ENCODE measurements around the gene SYT3. TPM values are rescaled to one million over a fixed set of nuclear protein-coding genes. Genes with fewer than 3 reads are reported as not detected.

The SYT3 gene
- total RNA-seq, 1 donor = not detected

DNA sequence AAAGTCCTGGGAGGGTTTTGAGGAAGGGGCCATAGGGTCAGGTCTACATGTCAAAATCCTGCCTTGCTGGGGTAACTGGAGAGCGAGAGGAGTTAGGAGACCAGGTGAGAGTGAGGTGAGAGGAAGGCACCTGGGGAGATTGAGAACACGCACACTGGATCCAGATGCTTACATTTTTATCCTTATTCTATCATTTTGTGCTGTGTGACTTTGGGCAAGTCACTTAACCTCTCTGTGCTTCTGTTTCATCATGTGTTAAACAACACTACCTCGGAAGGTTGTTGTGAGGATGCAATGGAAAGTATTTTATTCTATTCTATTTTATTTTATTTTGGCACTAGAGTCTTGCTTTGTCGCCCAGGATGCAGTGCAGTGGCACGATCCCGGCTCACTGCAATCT lies 13.0 kb upstream of the SYT3 start:
- Histone ChIP-seq H3K27me3 (ENCODE audit: insufficient read depth, low read length) (peaks cover 5% of the 10 kb centered on the region), H3K9me3 (ENCODE audit: low read depth, low read length) (no peaks in the 10 kb centered on the region), H3K4me1 (ENCODE audit: insufficient read depth, low read length) (no peaks in the 10 kb centered on the region), H3K4me3 (ENCODE audit: low read length) (no peak overlapping the region)

DNA sequence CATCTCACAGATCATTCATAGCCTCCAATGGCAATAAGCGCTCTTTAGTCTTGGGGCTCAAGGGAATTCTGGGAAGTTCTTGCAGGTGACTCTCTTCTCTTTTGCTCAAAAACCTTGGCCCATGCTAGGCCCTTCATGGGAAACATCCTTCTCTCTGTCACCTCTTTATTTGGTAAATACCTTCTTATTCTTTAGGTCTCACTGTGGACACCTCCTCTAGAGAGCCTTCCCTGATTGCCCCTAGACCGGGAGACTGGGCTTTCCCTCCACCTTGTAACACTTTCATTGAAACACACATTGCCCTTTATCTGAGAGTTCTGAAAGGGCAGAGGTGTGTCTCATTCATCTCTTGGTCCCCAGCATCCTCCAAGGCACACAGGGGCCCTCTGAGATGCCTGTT lies 11.5 kb upstream of the SYT3 start:
- Histone ChIP-seq H3K9me3 (ENCODE audit: low read depth, low read length) (no peaks in the 10 kb centered on the region), H3K4me1 (ENCODE audit: insufficient read depth, low read length) (no peaks in the 10 kb centered on the region), H3K27me3 (ENCODE audit: insufficient read depth, low read length) (peaks cover 4% of the 10 kb centered on the region), H3K4me3 (ENCODE audit: low read length) (no peak overlapping the region)

DNA sequence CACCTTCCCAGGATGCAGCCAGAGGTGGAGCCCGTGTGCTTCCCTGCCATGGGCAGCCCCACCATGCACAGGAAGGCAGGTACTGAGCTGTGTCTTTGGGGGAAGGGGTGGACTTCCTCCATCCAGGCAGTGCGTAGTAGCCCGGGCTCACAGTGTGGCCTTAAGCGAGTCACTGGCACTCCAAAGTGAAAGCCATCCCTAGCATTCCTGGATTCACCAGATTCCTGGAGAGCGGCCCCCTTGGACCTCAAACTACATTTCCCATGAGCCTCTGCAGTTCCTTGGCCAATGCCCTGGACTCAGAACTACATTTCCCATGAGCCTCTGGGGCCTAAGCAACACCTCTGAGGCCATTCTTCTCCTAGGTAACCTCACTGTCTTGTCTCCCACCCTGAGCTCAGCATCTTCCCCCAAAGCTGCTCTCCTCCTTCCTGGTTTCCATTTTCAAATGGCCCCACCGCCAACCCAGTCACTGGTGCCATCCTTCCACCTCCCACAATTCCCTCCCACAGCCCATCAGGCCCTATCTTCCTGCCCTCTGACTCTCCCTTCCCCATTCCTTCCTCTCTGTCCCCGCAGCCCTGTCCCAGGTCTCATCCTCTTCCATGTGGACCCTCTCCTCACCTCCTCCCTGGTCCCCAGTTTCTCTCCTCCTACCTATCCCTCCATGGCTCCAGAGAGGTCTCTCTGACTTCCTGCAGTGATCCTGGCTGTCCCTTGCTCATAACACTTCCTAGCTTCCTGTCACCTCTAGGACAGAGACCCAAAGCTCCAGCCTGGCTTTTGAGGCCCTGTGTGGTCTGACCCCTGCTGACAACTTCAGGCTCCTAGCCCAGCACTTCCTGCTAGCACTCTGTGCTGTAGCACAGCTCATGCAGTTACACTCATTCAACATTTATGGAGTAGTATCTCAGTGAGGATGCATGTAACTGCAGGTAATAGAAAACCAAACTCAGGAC lies 10.0 kb upstream of the SYT3 start, which contains the start of gene C19orf81:
Gene C19orf81 (plus strand): TSS at position 13 of the 959 bp plus-strand sequence. CDS start 0 bp downstream, at position 13.
- Histone ChIP-seq H3K4me1 (ENCODE audit: insufficient read depth, low read length) (no peaks in the 10 kb centered on the region), H3K27me3 (ENCODE audit: insufficient read depth, low read length) (peaks cover 2% of the 10 kb centered on the region), H3K9me3 (ENCODE audit: low read depth, low read length) (no peaks in the 10 kb centered on the region), H3K4me3 (ENCODE audit: low read length) (no peak within 1 kb of the TSS)

DNA sequence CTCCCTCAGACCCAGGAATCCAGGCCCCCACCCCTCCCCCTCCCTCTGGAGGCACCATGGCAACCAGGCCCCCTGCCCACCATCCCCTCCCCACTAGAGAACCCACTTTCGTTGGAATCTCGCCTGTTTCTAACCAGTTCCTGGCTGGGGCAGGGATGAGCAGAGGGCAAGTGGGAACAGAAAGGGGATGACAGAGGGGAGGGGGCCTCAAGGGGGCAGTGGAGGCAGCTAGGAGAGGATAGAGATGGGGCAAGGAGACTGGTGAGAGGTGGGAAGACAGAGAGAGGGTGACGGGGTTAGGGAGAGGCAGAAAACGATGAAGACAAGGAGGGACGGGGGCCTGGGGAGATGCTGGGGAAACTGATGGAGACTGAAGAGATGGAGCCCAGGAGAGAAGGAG lies 9.0 kb upstream of the SYT3 start:
- H3K27me3 ChIP-seq (ENCODE audit: insufficient read depth, low read length) = peaks cover 2% of the 10 kb centered on the region
- H3K9me3 ChIP-seq (ENCODE audit: low read depth, low read length) = no peaks in the 10 kb centered on the region
- H3K4me1 ChIP-seq (ENCODE audit: insufficient read depth, low read length) = no peaks in the 10 kb centered on the region
- H3K4me3 ChIP-seq (ENCODE audit: low read length) = no peak overlapping the region

DNA sequence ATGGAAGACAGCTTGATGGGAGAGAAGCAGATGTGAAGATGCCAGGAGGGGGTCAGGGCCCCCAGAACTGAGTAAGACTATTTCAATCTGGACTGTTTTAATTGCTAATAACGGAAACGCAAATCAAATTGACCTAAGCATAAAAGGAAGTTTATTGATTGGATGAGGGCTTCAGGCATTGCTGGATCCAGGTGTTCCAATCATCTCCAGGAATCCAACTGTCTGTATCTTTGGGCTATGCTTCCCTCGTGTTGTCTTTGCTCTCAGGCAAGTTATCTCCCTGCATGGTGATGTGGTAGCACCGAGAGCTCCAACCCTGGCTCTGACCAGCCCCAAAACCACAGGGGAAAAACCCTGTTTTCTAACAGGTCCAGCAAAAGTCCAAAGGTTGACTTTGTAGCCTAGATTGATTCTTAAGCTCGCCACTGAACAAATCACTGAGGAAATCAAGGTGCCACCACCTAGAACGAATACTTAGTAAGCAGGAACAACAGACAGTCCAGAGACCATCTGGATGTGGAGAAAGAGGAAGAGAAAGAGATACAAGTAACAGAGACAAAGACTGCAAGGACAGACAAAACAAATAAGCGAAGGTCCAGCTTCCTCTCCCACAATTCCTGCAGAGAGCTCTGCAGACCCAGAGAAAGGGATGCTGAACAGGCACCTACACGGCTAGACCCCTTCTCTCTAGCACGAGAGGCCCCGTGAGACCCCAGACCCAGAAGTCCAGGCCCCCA lies 8.4 kb upstream of the SYT3 start:
- H3K4me1 ChIP-seq (ENCODE audit: insufficient read depth, low read length) = no peaks in the 10 kb centered on the region
- no peak overlapping the region for H3K4me3 ChIP-seq (ENCODE audit: low read length)
- peaks cover 2% of the 10 kb centered on the region for H3K27me3 ChIP-seq (ENCODE audit: insufficient read depth, low read length)
- no peaks in the 10 kb centered on the region for H3K9me3 ChIP-seq (ENCODE audit: low read depth, low read length)

DNA sequence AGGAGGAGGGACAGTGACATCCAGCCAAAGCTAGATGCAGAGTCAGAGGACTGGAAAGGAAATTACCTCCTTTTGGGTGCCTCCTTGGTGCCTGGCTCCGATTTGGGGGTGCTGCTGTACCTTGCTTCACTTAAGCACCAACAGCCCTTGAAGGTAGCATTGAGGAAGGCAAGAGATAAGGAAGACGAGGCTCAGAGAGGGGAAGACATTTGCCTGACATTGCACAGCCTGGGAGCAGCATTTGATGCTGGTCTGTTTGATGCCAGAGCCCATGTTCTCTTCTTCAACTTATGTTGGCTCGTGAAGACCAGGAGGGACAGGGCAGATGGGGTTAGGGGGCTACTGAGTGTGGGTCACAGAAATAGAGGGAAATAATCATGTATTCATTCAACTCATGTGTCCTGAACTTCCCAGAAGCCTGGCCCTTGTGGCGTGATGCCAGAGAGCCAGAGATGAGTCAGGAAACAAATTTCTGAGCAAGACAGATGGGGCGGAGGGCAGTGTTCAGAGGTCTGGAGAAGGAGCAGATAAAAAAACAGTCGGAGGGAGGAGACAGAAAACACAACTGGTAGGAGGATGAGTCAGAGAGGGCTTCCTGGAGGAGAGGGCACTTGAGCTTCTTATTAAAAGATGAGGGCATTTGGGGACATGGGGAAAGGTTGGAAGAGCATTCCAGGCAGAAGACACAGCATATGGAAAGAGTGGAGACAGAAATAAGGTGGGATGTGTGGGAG lies 6.6 kb upstream of the SYT3 start:
- Histone ChIP-seq H3K9me3 (ENCODE audit: low read depth, low read length) (no peaks in the 10 kb centered on the region), H3K4me1 (ENCODE audit: insufficient read depth, low read length) (no peaks in the 10 kb centered on the region), H3K4me3 (ENCODE audit: low read length) (no peak overlapping the region), H3K27me3 (ENCODE audit: insufficient read depth, low read length) (no peaks in the 10 kb centered on the region)

DNA sequence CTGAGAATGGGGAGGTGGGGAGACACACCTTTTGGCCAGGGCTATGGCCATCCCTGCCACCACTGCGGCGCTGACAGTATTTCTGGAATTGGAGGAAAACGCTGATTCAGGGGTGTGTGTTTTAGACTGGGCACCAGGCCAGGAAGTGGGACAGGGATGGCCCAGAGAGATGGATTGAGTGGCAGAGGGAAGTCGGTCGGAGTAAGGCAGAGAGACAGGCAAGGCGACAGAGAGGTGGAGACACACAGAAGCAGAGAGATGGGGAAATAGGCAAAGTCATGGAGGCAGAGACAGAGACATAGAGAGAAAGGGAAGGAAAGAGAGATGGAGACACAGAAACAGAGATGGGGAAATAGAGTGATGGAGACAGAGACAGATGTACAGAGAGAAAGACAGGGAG lies 5.4 kb upstream of the SYT3 start:
- Histone ChIP-seq H3K4me3 (ENCODE audit: low read length) (no peak overlapping the region), H3K4me1 (ENCODE audit: insufficient read depth, low read length) (no peaks in the 10 kb centered on the region), H3K27me3 (ENCODE audit: insufficient read depth, low read length) (peaks cover 7% of the 10 kb centered on the region), H3K9me3 (ENCODE audit: low read depth, low read length) (no peaks in the 10 kb centered on the region)

DNA sequence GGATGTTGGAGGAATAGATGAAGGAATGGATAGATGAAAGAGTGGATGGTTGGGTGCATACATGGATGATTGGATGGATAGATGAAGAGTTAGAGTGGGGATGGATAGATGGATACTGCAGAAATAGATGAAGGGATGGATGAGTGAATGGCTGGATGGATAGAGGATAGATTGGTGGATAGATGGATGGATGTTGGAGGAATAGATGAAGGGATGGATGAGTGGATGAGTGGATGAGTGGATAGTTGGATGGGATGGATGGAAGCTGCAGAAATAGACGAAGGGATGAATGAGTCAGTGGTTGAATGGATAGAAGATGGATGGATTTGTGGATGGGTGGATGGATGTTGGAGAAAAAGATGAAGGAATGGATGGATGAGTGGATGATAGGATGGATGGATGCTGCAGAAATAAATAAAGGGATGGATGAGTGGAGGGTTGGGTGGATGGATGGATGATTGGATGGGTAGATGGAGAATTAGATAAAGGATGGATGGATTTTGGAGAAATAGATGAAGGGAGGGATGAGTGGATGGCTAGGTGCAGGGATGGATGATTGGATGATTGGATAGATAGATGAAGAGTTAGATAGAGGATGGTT lies 4.7 kb upstream of the SYT3 start:
- Histone ChIP-seq H3K4me3 (ENCODE audit: low read length) (no peak overlapping the region), H3K27me3 (ENCODE audit: insufficient read depth, low read length) (peaks cover 12% of the 10 kb centered on the region), H3K4me1 (ENCODE audit: insufficient read depth, low read length) (no peaks in the 10 kb centered on the region), H3K9me3 (ENCODE audit: low read depth, low read length) (no peaks in the 10 kb centered on the region)

DNA sequence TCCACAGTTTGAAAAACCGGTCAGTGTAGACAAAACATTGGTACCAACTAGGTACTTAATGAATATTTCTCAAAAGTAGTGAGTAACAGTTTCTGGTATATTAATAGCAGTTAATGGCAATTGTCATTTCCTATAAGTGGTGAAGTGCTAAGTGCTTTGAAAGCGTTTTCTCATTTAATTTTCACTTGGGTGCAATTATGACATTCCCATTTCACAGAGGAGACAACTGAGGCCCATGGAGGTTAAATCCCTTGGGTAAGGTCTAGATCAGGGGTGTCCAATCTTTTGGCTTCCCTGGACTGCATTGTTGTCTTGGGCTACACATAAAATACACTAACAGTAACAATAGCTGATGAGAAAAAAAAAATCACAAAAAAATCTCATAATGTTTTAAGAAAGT lies 687 bp upstream of the SYT3 start:
- H3K4me3 ChIP-seq (ENCODE audit: low read length) = no peak overlapping the region
- H3K4me1 ChIP-seq (ENCODE audit: insufficient read depth, low read length) = no peaks in the 10 kb centered on the region
- H3K27me3 ChIP-seq (ENCODE audit: insufficient read depth, low read length) = peaks cover 31% of the 10 kb centered on the region
- no peaks in the 10 kb centered on the region for H3K9me3 ChIP-seq (ENCODE audit: low read depth, low read length)

DNA sequence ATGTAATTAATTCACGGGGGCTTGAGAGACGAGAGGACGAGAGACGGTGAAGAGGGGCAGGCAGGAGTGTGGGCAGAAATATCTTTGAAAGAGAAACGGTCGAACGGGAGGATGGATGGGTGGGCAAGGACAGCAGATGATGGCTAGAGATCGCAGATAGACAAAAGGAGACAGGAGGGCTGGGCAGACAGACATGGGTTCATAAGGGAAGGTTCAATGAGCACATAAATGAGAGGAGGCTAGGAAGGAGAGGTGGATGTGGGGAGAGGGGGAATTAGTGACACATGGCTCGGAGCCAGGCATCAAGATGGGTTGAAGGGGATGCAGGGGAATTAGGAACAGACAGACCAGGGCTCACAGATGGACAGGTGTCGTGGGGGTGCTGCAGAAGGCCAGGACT lies 1.1 kb downstream of the SYT3 start:
- H3K4me1 ChIP-seq (ENCODE audit: insufficient read depth, low read length) = no peaks in the 10 kb centered on the region
- no peak overlapping the region for H3K4me3 ChIP-seq (ENCODE audit: low read length)
- H3K9me3 ChIP-seq (ENCODE audit: low read depth, low read length) = peaks cover 7% of the 10 kb centered on the region
- H3K27me3 ChIP-seq (ENCODE audit: insufficient read depth, low read length) = peaks cover 31% of the 10 kb centered on the region

DNA sequence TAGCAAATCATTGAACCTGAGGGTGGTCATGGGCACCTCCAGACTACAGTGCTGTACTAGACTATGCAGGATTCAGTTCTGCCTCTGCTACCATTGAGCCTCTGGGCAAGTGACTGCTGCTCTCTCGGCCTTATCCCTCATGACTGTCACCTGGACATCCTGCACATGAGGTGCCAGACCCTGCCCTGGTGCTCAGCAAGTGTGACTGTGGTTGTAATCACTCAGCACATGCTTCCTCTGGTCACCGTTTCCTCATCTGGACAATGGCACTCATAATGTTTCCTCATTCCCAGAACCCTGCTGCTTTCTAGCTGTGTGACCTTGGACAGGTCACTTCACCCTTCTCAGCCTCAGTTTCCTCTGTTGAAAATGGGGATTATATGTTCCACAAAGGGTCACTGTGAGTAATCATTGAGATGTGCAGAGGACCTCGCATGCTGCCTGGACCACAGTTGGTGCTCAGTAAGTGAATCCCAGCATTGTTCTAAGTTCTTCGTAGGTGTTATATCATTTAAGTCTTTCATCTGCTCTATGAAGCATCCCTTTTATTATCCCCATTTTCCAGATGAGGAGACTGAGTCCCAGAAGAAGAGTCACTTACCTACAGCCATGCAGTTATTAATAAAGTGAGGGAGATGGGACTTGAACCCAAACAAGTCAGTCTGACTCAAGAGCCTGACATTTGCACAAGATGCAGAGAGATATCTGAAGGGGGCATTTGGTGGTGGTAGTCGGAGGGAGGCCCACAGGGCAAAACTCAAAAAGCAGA lies 3.2 kb downstream of the SYT3 start:
- H3K9me3 ChIP-seq (ENCODE audit: low read depth, low read length) = peaks cover 10% of the 10 kb centered on the region
- H3K4me1 ChIP-seq (ENCODE audit: insufficient read depth, low read length) = no peaks in the 10 kb centered on the region
- H3K27me3 ChIP-seq (ENCODE audit: insufficient read depth, low read length) = peaks cover 31% of the 10 kb centered on the region
- no peak overlapping the region for H3K4me3 ChIP-seq (ENCODE audit: low read length)

DNA sequence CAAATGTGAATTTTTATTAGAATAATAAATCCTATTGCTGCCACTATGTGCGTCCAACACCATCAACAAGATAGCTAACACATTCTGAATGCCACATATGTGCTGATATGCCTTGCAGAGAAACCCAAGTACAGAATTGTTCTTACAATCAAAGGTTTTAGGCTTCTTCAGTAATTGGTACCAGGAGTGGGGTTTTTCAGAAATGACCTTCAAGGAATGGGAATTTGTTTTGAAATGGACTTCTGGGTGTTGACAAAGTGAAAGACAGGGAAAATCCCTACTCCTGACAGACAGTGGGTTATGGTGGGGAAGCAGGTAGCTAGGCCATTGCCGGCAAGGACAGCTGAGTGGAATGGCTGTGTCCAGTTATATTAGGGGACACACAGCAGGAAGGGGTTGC lies 5.7 kb downstream of the SYT3 start:
- H3K4me1 ChIP-seq (ENCODE audit: insufficient read depth, low read length) = no peaks in the 10 kb centered on the region
- no peak overlapping the region for H3K4me3 ChIP-seq (ENCODE audit: low read length)
- H3K27me3 ChIP-seq (ENCODE audit: insufficient read depth, low read length) = peaks cover 15% of the 10 kb centered on the region
- peaks cover 10% of the 10 kb centered on the region for H3K9me3 ChIP-seq (ENCODE audit: low read depth, low read length)

DNA sequence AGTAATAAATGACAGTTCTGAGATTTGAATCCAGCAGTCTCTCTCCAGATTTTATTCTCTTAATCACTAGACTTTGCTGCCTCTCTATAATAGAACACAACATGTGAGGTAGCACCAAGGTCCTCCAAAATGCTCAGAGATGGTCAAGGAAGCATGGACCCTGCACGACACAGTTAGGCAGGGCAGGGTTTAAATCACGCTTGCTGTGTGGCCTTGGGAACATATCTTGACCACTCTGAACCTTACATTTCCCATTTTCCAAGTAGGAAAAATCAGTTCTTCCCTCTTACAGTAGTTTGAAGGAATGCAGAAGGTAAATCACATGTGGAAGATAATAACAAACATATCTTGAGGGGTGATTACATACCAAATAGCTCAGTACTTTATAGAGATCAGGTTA lies 6.3 kb downstream of the SYT3 start:
- Histone ChIP-seq H3K9me3 (ENCODE audit: low read depth, low read length) (peaks cover 10% of the 10 kb centered on the region), H3K27me3 (ENCODE audit: insufficient read depth, low read length) (peaks cover 8% of the 10 kb centered on the region), H3K4me1 (ENCODE audit: insufficient read depth, low read length) (no peaks in the 10 kb centered on the region), H3K4me3 (ENCODE audit: low read length) (no peak overlapping the region)

DNA sequence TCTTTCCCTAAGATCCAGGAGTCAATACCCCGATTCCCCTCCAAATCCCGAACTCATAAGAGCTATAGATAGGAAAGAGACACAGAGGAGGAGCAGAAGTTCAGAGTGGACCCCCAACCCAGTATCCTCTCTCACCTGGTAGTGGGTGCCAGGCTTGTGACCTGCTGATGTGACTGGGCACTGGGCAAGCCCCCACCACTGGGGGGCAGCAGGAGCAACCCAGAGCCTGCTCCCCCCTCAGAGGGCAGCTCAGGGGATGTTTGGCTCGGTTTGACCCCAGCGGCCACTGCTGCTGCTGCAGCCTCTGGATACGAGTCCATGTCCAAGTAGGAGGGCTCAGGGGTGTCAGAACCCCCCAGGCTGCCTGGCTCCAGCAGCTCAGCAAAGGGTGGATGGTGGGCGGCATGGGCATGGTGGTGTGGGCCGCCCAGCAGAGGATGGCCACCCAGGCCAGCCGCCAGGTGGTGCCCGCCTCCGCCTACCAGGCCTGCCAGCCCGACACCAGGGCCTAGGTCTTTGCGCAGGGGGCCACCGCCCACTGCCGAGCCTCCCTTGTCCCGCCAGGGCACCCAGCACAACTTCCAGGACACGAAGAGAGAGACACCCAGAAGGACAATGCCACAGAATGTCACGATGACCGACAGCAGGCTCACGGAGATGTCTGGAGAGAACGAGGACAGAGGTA lies 7.4 kb downstream of the SYT3 start:
- Histone ChIP-seq H3K4me1 (ENCODE audit: insufficient read depth, low read length) (no peaks in the 10 kb centered on the region), H3K4me3 (ENCODE audit: low read length) (no peak overlapping the region), H3K9me3 (ENCODE audit: low read depth, low read length) (peaks cover 10% of the 10 kb centered on the region), H3K27me3 (ENCODE audit: insufficient read depth, low read length) (no peaks in the 10 kb centered on the region)
